NOMO-1 (cell line): ENCODE measurements around the gene NXPE4.
A peak's percentile ranks its signal among the peaks of the same experiment; 100 is the strongest.
"Not testable (repeated sequence)": the region's sequence is repeated elsewhere in the genome, so short reads cannot be mapped to it uniquely, and the experiment has no call there.

Source experiments
- DNase-seq, 2 experiments: peaks; one replicate each; lab custom pipeline; 2025; ENCODE audit not compliant: unreplicated experiment in 2 of 2; lab: John Stamatoyannopoulos, UW

Gene NXPE4

GRCh38 chr11:114595571-114595970, at the start of gene NXPE4:
NXPE4 (minus strand) TSS chr11:114595786; CDS start chr11:114594759, 1,027 bp downstream.
- no peak for DNase-seq

GRCh38 chr11:114639440-114639839, 43.9 kb upstream of the NXPE4 start:
- not testable (repeated sequence) for DNase-seq

DNA sequence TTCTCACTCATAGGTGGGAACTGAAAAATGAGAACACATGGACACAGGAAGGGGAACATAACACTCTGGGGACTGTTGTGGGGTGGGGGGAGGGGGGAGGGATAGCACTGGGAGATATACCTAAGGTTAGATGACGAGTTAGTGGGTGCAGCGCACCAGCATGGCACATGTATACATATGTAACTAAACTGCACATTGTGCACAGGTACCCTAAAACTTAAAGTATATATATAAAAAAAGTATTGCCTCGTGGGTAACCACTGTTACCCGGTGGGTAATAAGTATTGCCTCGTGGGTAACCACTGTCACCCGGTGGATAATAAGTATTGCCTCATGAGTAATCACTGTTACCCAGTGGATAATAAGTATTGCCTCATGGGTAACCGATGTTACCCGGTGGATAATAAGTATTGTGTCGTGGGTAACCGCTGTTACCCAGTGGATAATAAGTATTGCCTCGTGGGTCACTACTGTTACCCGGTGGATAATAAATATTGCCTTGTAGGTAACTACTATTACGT, 35.9 kb upstream of the NXPE4 start:
- peak in 1 of 2 experiments; percentile 38 for DNase-seq

- no peak for DNase-seq
These were observed 29.7 kb upstream of the NXPE4 start for GRCh38 chr11:114625294-114625693.

- no peak for DNase-seq
These were observed 29.0 kb upstream of the NXPE4 start for GRCh38 chr11:114624455-114625207.

DNA sequence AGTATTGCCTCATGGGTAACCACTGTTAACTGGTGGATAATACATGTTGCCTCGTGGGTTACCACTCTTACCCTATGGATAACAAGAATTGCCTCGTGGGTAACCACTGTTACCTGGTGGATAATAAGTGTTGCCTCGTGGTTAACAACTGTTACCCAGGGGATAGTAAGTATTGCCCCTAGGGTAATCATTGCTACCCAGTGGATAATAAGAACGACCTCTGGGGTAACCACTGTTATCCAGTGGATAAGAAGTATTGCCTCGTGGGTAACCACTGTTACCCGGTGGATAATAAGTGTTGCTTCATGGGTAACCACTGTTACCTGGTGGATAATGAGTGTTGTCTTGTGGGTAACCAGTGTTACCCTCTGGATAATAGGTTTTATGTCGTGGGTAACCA, 28.1 kb upstream of the NXPE4 start:
- no peak for DNase-seq

DNA sequence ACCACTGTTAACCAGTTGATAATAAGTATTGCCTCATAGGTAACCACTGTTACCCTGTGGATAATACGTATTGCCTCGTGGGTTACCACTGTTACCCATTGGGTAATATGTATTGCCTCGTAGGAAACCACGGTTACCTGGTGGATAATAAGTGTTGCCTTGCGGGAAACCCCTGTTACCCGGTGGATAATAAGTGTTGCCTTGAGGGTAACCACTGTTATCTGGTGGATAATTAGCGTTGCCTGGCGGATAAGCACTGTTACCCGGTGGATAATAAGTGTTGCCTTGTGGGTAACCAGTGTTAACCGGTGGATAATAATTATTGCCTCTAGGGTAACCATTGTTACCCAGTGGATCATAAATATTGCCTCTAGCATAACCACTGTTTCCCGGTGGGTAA, 27.3 kb upstream of the NXPE4 start:
- DNase-seq: no peak

DNA sequence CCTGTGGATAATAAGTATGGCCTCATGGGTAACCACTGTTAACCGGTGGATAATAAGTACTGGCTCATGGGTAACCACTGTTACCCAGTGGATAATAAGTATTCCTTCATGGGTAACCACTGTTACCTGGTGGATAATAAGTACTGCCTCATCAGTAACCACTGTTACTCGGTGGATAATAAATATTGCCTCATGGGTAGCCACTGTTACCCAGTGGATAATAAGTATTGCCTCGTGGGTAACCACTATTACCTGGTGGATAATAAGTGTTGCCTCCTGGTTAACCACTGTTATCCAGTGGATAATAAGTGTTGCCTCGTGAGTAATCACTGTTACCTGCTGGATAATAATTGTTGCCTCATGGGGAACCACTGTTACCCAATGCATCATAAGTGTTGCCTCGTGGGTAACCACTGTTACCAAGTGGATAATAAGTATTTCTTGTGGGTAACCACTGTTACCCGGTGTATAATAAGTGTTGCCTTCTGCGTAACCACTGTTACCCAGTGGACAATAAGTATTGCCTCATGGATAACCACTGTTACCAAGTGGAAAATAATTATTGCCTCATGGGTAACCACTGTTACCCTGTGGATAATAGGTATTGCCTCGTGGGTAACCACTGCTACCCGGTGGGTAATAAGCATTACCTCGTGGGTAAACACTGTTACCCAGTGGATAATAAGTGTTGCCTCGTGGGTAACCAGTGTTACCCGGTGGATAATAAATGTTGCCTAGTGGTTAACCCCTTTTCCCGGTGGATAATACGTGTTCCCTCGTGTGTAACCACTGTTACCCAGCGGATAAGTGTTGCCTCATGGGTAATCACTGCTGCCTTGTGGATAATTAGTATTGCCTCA, 26.6 kb upstream of the NXPE4 start:
- DNase-seq: no peak

DNA sequence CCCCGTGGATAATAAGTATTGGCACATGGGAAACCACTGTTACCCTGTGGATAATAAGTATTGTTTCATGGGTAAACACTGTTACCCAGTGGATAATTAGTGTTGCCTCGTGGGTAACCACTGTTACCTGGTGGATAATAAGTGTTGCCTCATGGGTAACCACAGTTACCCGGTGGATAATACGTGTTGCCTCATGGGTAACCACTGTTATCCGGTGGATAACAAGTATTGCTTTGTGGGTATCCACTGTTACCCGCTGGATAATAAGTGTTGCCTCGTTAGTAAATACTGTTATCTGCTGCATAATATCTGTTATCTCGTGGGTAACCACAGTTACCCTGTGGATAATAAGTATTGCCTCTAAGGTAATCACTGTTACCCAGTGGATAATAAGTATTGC, 25.5 kb upstream of the NXPE4 start:
- DNase-seq: no peak

- no peak for DNase-seq
These were observed 24.1 kb upstream of the NXPE4 start for GRCh38 chr11:114619659-114620173.

DNA sequence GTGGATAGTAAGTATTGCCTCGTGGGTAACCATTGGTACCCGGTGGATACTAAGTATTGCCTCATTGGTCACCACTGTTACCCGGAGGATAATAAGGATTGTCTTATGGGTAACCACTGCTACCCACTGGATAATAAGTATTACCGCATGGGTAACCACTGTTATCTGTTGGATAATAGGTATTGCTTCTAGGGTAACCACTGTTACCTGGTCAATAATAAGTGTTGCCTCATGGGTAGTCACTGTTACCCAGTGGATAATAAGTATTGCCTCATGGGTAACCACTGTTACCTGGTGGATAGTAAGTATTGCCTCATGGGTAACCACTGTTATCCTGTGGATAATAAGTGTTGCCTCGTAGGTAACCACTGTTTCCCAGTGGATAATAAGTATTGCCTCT, 22.6 kb upstream of the NXPE4 start:
- DNase-seq: no peak

DNA sequence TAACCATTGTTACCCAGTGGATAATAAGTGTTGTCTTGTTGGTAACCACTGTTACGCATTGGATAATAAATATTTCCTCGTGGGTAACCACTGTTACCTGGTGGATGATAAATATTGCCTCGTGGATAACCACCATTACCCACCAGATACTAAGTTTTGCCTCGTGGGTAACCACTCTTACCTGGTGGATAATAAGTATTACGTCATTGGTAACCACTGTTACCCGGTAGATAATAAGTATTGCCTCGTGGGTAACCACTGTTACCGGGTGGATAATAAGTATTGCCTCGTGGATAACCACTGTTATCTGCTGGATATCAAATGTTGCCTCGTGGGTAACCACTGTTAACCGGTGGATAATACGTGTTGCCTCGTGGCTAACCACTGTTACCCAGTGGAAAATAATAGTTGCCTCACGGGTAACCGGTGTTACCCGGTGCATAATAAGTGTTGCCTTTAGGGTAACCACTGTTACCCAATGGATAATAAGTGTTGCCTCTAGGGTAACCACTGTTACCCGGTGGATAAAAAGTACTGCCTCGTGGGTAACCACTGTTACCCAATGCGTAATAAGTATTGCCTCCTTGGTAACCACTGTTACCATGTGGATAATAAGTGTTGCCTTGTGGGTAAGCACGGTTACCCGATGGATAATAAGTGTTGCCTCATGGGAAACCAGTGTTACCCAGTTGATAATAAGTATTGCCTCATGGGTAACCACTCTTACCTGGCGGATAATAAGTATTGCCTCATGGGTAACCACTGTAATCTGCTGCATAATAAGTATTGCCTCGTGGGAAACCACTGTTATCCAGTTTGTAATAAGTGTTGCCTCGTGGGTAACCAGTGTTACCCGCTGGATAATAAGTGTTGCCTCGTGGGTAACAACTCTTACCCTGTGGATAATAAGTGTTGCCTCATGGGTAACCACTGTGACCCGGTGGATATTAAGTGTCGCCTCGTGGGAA, 21.9 kb upstream of the NXPE4 start:
- DNase-seq: no peak

DNA sequence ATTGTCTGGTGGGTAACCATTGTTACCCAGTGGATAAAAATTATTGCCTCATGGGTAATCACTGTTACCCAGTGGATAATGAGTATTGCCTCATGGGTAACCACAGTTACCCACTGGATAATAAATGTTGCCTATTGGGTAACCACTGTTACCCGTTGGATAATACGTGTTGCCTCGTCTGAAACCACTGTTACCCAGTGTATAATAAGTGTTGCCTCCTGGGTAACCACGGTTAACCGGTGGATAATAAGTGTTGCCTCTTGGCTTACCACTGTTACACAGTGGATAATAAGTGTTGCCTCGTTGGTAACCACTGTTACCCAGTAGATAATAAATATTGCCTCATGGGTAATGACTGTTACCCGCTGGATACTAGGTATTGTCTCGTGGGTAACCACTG, 20.9 kb upstream of the NXPE4 start:
- no peak for DNase-seq

DNA sequence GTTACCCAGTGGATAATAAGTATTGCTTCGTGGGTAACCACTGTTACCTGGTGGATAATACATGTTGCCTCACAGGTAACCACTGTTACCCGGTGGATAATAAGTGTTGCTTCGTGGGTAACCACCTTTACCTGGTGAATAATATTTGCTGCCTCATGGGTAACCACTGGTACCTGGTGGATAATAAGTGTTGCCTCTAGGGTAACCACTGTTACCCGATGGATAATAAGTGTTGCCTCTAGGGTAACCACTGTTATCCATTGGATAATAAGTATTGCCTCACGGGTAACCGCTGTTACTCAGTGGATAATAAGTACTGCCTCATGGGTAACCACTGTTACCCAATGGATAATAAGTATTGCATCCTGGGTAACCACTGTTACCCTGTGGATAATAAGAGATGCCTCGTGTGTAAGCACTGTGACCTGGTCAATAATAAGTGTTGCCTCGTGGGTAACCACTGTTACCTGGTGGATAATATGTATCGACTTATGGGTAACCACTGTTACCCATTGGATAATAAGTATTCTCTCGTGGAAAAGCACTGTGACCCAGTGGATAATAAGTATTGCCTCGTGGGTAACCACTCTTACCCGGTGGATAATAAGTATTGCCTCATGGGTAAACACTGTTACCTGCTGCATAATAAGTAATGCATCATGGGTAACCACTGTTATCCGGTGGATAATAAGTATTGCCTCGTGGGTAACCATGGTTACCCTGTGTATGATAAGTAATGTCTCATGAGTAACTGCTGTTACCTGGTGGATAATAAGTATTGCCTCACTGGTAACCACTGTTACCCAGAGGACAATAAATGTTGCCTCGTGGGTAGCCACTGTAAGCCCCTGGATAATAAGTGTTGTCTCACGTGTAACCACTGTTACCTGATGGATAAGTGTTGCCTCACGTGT, 20.1 kb upstream of the NXPE4 start:
- DNase-seq: no peak

- DNase-seq: no peak
These were observed 18.6 kb upstream of the NXPE4 start for GRCh38 chr11:114614127-114614720.

DNA sequence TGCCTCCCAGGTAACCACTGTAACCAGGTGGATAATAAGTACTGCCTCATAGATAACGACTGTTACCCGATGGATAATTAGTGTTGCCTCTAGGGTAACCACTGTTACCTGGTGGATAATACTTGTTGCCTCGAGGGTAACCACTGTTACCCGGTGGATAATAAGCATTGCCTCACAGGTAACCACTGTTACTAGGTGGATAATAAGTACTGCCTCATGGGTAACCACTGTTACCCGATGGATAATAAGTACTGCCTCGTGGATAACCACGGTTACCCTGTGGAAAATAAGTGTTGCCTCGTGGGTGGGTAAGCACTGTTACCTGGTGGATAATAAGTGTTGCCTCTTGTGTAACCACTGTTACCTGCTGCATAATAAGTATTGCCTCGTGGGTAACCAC, 17.5 kb upstream of the NXPE4 start:
- not testable (repeated sequence) for DNase-seq

DNA sequence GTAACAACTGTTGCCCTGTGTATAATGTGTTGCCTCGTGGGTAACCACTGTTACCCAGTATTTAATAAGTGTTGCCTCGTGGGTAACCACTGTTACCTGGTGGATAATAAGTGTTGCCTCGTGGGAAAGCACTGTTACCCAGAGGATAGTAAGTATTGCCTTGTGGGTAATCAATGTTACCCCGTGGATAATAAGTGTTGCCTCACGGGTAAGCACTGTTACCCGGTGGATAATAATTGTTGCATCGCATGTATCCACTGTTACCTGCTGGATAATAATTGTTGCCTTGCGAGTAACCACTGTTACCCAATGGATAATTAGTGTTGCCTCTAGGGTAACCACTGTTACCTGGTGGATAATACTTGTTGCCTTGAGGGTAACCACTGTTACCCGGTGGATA, 17.1 kb upstream of the NXPE4 start:
- DNase-seq: no peak

- DNase-seq: not testable (repeated sequence)
These were observed 16.6 kb upstream of the NXPE4 start for GRCh38 chr11:114612199-114612598.
